Esophagus muscularis mucosa (tissue), 4 donors: Measurements from ENCODE around the gene CNPY4.

Experiments used
- EP300 ChIP-seq: sonication (generic); formaldehyde crosslinking; IDR thresholded peaks from one replicate; pipeline ENCODE4 v1.6.1; 2017; ENCODE audit warnings: antibody characterized with exemption
- POLR2A ChIP-seq: fragments of 450-650 bp; IDR thresholded peaks from one replicate; pipeline ENCODE4 v1.6.1; 2017; ENCODE audit warnings: antibody characterized with exemption, moderate library complexity, mild to moderate bottlenecking, low read depth
- POLR2AphosphoS5 ChIP-seq, 2 donors: sonication (generic); formaldehyde crosslinking; IDR thresholded peaks; one replicate each; pipeline ENCODE4 v1.6.1; 2017; ENCODE audit warnings: antibody characterized with exemption in 2 of 2
- TF ChIP-seq, protein P1 (sequence below), 3 experiments: fragments of 200-600 bp in 2 of 3; fragments of 450-650 bp in 1 of 3; sonication (generic) in 2 of 3; IDR thresholded peaks; one replicate each; pipeline ENCODE4 v1.5.1; 2017 to 2019; ENCODE audit warnings: antibody characterized with exemption in 3 of 3, mild to moderate bottlenecking in 2 of 3, moderate library complexity in 1 of 3

DNA sequence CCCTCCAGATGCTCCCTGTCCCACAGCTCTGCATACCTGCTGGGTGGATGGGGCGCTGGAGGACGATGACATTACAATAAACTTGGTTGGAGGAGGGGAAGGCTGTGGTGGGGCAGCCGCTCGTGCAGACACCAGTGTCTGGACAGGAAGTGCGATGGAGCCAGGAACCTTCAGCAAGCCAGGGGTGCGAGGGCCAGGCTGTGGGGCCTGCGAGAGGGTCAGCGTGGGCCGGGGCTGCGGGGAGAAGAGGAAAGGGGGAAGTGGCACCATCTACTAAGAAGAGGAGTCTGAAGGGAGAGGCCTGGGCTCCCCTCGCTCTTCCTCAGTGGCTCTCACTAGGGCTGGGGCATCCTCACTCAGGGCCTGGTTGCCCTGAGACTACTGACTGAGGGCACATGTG, 11.5 kb upstream of the CNPY4 start:
- TF ChIP-seq, protein P1, sequence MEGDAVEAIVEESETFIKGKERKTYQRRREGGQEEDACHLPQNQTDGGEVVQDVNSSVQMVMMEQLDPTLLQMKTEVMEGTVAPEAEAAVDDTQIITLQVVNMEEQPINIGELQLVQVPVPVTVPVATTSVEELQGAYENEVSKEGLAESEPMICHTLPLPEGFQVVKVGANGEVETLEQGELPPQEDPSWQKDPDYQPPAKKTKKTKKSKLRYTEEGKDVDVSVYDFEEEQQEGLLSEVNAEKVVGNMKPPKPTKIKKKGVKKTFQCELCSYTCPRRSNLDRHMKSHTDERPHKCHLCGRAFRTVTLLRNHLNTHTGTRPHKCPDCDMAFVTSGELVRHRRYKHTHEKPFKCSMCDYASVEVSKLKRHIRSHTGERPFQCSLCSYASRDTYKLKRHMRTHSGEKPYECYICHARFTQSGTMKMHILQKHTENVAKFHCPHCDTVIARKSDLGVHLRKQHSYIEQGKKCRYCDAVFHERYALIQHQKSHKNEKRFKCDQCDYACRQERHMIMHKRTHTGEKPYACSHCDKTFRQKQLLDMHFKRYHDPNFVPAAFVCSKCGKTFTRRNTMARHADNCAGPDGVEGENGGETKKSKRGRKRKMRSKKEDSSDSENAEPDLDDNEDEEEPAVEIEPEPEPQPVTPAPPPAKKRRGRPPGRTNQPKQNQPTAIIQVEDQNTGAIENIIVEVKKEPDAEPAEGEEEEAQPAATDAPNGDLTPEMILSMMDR (IDR thresholded peaks at IDR 0.05) = no peak
- no peak for TF ChIP-seq POLR2AphosphoS5 (IDR thresholded peaks at IDR 0.05)
- TF ChIP-seq POLR2A = no peak
- no peak for TF ChIP-seq EP300
